Thoracic aorta (tissue), 2 donors: ENCODE results near the gene DNAJC5G. TPM values are rescaled to one million over a fixed set of nuclear protein-coding genes. Genes with fewer than 3 reads are reported as not detected.

Experiments used
- ATAC-seq: fragments of 150-250 bp; one replicate; pipeline ENCODE4 v1.8.0; 2017; ENCODE audit warnings: low read depth; ENCODE audit not compliant: insufficient number of reproducible peaks, low FRiP score
- DNase-seq: peaks from one replicate; pipeline ENCODE4 v3.0.0-alpha.2; 2020; ENCODE audit warnings: low spot score
- H3K27ac ChIP-seq, 2 donors: fragments of 200-600 bp; sonication (generic); 1 replicate in 1 of 2; 2 replicates in 1 of 2; pipeline ENCODE4 v1.5.1; 2016; ENCODE audit warnings: mild to moderate bottlenecking in 2 of 2, moderate library complexity in 2 of 2
- H3K27me3 ChIP-seq: fragments of 200-600 bp; sonication (generic); replicated peaks from 2 replicates; pipeline ENCODE4 v1.6.0; 2016; ENCODE audit warnings: mild to moderate bottlenecking; ENCODE audit not compliant: insufficient read depth
- H3K36me3 ChIP-seq: fragments of 200-600 bp; sonication (generic); one replicate; pipeline ENCODE4 v1.5.1; 2016
- H3K4me1 ChIP-seq, 2 donors: fragments of 200-600 bp; sonication (generic); 1 replicate in 1 of 2; 2 replicates in 1 of 2; pipeline versions ENCODE4 v1.5.1 to v1.6.0; 2016; ENCODE audit warnings: low read depth in 2 of 2, mild to moderate bottlenecking in 1 of 2; ENCODE audit not compliant: control insufficient read depth in 1 of 2
- H3K4me3 ChIP-seq: fragments of 200-600 bp; sonication (generic); 2 replicates; pipeline ENCODE4 v1.5.1; 2016; ENCODE audit warnings: mild to moderate bottlenecking
- H3K9me3 ChIP-seq: fragments of 200-600 bp; sonication (generic); 2 replicates; pipeline ENCODE4 v1.5.1; 2016
- total RNA-seq, 2 donors: library from RNA; depleted of rRNA; stranded (reverse); fragments of >200 nt; gene quantifications; one replicate each; pipeline versions ENCODE4 v1.1.0 to v1.2.3, GENCODE V29; 2016
- TF ChIP-seq, protein P1 (sequence below): fragments of 200-600 bp; sonication (generic); IDR thresholded peaks from one replicate; pipeline ENCODE4 v1.5.1; 2019; ENCODE audit warnings: antibody characterized with exemption

DNAJC5G gene
- total RNA-seq, 2 donors from 2014 or later: 0.68 TPM; not detected in 1

GRCh38 chr2:27247893-27248292 is 27.3 kb upstream of the DNAJC5G start:
- H3K4me3 ChIP-seq: no peak overlapping the region
- H3K27me3 ChIP-seq: no peaks in the 10 kb centered on the region
- H3K4me1 ChIP-seq: peaks cover 3 to 18% of the 10 kb centered on the region in 2 donors
- no peak overlapping the region for H3K27ac ChIP-seq
- H3K9me3 ChIP-seq: no peaks in the 10 kb centered on the region
- ATAC-seq: no peak
- TF ChIP-seq, protein P1, sequence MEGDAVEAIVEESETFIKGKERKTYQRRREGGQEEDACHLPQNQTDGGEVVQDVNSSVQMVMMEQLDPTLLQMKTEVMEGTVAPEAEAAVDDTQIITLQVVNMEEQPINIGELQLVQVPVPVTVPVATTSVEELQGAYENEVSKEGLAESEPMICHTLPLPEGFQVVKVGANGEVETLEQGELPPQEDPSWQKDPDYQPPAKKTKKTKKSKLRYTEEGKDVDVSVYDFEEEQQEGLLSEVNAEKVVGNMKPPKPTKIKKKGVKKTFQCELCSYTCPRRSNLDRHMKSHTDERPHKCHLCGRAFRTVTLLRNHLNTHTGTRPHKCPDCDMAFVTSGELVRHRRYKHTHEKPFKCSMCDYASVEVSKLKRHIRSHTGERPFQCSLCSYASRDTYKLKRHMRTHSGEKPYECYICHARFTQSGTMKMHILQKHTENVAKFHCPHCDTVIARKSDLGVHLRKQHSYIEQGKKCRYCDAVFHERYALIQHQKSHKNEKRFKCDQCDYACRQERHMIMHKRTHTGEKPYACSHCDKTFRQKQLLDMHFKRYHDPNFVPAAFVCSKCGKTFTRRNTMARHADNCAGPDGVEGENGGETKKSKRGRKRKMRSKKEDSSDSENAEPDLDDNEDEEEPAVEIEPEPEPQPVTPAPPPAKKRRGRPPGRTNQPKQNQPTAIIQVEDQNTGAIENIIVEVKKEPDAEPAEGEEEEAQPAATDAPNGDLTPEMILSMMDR: no peak
- no peak for DNase-seq
- peaks cover 7% of the 10 kb centered on the region for H3K36me3 ChIP-seq

DNA sequence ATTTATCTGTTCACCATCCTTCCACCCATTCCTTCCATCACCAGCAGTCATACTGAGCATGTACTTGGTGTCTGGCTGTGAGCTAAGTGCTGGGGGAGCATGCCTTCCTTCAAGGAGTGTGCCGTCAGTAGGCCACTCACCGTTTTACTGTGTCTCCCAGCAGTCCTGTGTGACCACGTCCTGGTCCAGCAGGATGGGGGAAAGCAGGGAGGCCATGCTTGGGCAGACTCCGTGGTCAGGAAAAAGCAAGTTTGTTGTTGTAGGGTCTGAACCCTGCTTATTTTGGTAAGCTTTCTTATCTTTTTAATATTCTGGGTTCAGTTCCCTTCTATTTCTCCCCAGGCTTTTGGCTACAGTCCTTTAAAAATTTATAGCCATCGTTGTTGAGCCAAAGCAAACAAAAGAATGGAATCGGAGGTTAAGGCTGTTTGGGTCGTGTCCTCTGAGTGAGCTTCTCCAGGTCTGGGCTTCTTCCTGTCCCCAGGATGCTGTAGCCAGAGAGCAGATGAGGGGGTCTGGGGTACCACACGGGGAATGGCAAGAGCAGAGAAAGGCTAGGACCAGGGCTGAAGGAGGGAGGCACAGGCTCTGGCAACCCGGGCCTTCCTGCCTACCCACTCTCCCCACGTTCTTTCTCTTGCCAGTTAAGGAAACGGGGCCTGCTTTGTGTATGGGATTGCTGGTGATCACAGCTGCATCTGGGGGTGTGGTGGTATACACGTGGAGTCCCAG is 25.9 kb upstream of the DNAJC5G start:
- Histone ChIP-seq H3K27ac (peak overlapping the region; percentile 19 to 37), H3K27me3 (no peaks in the 10 kb centered on the region), H3K4me3 (no peak overlapping the region), H3K36me3 (no peaks in the 10 kb centered on the region), H3K9me3 (no peaks in the 10 kb centered on the region), H3K4me1 (peaks cover 3 to 18% of the 10 kb centered on the region in 2 donors)
- ATAC-seq (no peak), DNase-seq (no peak)
- TF ChIP-seq, protein P1: no peak

GRCh38 chr2:27249891-27250651 is 25.2 kb upstream of the DNAJC5G start:
- H3K9me3 ChIP-seq: no peaks in the 10 kb centered on the region
- H3K27ac ChIP-seq: peak overlapping the region in 1 of 2 donors; percentile 37
- no peaks in the 10 kb centered on the region for H3K36me3 ChIP-seq
- DNase-seq: no peak
- H3K4me3 ChIP-seq: no peak overlapping the region
- no peak for ATAC-seq
- H3K27me3 ChIP-seq: no peaks in the 10 kb centered on the region
- peaks cover 4 to 24% of the 10 kb centered on the region in 2 donors for H3K4me1 ChIP-seq
- TF ChIP-seq, protein P1: peak; percentile 24

DNA sequence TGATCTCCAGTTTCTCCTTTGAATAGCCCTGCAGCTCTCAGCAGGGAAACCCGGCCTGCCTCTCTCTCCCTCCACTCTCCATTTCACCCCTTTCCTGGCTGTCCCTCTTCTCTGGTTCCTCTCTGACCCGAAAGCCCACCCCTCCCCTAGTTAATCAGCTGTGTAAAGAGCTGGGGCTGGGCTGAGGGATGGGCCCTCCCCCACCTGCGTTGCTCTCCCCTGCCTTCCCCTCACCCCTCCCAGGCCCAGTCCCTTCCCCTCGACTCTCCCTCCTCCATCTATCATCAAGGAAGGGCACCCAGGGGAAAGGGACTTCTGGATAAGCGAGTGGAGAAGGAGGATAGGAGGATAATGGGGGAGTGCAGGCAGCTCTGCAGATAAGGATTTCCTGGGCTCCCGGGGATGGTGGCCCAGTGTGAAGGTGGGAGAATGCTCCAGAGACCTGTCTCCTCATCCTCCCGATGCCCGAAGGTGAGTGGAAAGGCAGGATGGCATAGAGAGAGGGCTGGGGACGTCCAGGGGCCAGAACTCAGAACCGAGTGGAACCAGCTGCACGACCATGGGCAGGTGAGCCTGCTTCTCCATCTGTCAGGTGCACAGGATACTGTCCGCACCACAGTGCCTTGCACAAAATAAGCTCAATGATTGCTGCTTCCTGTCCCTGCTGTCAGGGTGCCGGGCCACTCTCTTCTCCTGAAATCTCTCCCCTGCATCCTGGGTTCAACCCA is 24.4 kb upstream of the DNAJC5G start:
- H3K36me3 ChIP-seq: no peaks in the 10 kb centered on the region
- no peak overlapping the region for H3K27ac ChIP-seq
- H3K4me1 ChIP-seq: peaks cover 11 to 31% of the 10 kb centered on the region in 2 donors
- no peak for ATAC-seq
- DNase-seq: no peak
- H3K27me3 ChIP-seq: no peaks in the 10 kb centered on the region
- TF ChIP-seq, protein P1: no peak
- no peaks in the 10 kb centered on the region for H3K9me3 ChIP-seq
- H3K4me3 ChIP-seq: no peak overlapping the region

DNA sequence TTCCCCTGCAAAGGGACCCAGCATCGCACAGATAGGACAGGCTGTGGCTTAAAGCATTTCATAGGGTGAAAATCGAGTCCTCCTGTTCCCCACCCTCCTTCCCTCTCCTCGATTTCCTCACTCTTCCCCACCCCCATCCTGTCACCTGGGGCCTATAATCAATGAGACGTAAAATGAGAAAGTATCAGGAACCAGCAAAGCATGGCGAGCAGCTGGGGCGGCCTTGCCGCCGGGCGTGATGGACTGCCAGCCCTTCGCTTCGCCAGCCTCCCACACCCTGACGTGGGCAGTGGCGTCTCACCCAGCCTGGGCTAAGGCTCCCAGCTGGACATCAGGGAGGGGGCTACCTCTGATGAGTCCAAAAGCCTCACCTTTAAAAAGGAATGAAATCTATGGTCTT is 23.5 kb upstream of the DNAJC5G start:
- H3K4me3 ChIP-seq: no peak overlapping the region
- no peak for ATAC-seq
- TF ChIP-seq, protein P1: no peak
- H3K27me3 ChIP-seq: no peaks in the 10 kb centered on the region
- no peak for DNase-seq
- H3K9me3 ChIP-seq: no peaks in the 10 kb centered on the region
- no peak overlapping the region for H3K27ac ChIP-seq
- H3K4me1 ChIP-seq: peaks cover 14 to 38% of the 10 kb centered on the region in 2 donors
- H3K36me3 ChIP-seq: no peaks in the 10 kb centered on the region
